Activated naive CD4-positive, alpha-beta T cell treated with anti-CD3 and anti-CD28 coated beads, Interleukin-2, amount 10 ng/mL, durations not matched to agents 7 days and 5 days (primary cell): Measurements from ENCODE around the gene AP5Z1.
A peak's percentile ranks its signal among the peaks of the same experiment; 100 is the strongest.

Source experiments
- CTCF ChIA-PET: fragments of 350-600 bp; sonication (Branson Sonifier 250); formaldehyde crosslinking; loops from one replicate; lab custom pipeline; 2021; ENCODE audit warnings: antibody characterized with exemption; lab: Charles Lee
- DNase-seq: peaks from one replicate; pipeline ENCODE4 v3.0.0-alpha.2; 2020
- H3K27ac Mint-ChIP-seq: one replicate; pipeline ENCODE4 v1.8.0; 2021; ENCODE audit warnings: mild to moderate bottlenecking, moderate library complexity, mixed read lengths
- H3K27me3 Mint-ChIP-seq: one replicate; pipeline ENCODE4 v1.8.0; 2021; ENCODE audit warnings: mild to moderate bottlenecking, mixed read lengths
- H3K36me3 Mint-ChIP-seq: one replicate; pipeline ENCODE4 v1.8.0; 2021; ENCODE audit warnings: mixed read lengths
- H3K4me1 Mint-ChIP-seq: one replicate; pipeline ENCODE4 v1.8.0; 2021; ENCODE audit warnings: mixed read lengths
- H3K4me3 Mint-ChIP-seq: one replicate; pipeline ENCODE4 v1.8.0; 2021; ENCODE audit warnings: mild to moderate bottlenecking, moderate library complexity, mixed read lengths
- H3K9me3 Mint-ChIP-seq: one replicate; pipeline ENCODE4 v1.8.0; 2021; ENCODE audit warnings: mixed read lengths

The AP5Z1 gene

DNA sequence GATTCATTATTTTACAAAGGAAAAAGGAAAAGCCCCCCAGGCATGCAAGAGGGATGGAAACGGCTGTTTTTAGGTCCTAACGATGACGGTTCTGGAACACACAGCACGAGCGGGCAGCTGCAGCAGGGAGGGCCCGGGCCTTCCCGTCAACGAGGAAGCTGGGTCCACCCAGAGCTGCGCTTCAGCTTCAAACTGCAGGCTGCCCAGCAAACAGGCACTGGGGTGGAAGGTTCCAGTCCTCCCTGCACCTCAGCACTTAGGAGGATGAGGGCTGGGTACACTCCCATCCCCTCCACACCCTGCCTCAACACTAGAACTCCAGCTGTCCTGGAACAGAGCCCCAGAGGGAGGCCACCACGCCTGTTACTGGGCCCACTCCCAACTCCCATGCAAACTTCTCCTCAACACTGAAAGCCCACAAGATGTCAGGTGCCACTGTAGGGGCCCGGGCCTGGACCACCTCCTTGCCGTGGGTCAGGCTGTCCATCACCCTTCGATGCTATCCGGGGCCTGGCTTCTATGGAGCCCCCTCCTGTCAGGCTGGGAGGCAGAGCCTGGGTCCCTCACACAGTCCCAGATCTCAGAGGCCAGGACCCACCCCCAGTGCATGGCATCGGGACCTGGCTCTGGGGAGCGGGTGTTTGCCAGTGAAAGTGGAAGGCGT is 53.4 kb downstream of the AP5Z1 start:
- no peaks in the 10 kb centered on the region for H3K9me3 Mint-ChIP-seq
- H3K4me1 Mint-ChIP-seq, result peaks cover 2% of the 10 kb centered on the region
- no peak overlapping the region for H3K27ac Mint-ChIP-seq
- H3K27me3 Mint-ChIP-seq, result peaks cover 1% of the 10 kb centered on the region
- H3K4me3 Mint-ChIP-seq, result no peak overlapping the region
- no peak for DNase-seq
- CTCF ChIA-PET, result interaction anchor here (3.7 to 4.0 kb wide), 2 partner anchors 55 to 257 kb away, joined by 15 to 33 read pairs; partner anchors contain the start of gene RADIL
- no peaks in the 10 kb centered on the region for H3K36me3 Mint-ChIP-seq

DNA sequence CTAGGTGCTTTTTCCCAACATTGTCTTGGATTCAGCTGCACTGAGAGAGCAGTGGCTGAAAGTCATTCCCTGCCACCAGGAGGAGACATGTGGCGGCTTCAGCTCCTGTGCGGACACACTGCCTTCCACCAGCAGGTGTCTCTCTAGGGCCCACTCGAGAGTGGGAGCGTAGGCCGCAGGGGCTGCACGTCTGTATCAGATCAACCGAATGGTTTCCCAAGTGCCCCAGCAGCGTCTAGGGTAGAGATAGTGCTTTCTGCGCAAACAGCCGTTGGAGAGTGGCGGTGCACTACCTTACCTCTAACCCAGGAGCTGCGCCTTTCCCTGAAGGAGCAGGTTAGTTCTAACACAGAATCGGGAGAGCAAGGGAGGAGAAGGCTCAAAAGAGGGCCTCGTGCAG is 54.8 kb downstream of the AP5Z1 start:
- H3K27me3 Mint-ChIP-seq, result no peaks in the 10 kb centered on the region
- no peaks in the 10 kb centered on the region for H3K36me3 Mint-ChIP-seq
- no peak overlapping the region for H3K4me3 Mint-ChIP-seq
- DNase-seq, result peak; percentile 73
- H3K4me1 Mint-ChIP-seq, result peaks cover 2% of the 10 kb centered on the region
- no peak overlapping the region for H3K27ac Mint-ChIP-seq
- H3K9me3 Mint-ChIP-seq, result no peaks in the 10 kb centered on the region
- CTCF ChIA-PET, result interaction anchor here (0.6 to 4.0 kb wide), 11 partner anchors 21 to 274 kb away, joined by 3 to 33 read pairs (median 5); partner anchors contain the start of gene RADIL

DNA sequence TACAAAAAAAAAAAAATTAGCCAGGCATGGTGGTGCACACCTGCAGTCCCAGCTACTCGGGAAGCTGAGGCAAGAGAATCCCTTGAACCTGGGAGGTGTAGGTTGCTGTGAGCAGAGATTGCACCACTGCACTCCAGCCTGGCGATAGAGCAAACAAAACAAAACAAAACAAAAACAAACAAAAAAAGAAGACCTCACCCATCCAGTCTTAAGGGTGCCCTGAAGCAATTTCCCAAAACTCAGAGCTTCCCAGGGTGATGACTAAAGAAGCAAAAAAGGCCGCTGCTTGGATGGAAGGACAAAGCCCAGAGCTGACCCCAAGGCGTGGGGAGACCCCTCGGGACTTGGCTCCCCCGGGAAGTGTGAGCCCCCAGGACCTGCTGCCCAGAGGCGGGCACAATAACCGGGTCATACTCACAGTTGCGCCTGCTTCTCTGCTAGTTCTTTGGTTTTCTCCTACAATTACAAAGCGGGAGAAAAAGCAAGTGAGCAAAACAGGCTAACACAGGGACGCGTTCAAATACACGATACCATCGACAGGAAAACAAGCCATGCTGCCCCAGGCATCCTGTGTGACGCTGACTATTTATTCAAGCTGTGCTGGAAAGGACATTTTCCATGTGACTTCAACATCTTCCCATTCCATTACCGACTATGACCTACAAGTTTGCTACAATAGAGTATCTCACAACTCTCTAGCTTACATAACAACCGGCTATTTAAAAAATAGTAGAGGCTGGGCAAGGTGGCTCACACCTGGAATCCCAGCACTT is 56.5 kb downstream of the AP5Z1 start:
- Mint-ChIP-seq H3K4me1 (peaks cover 2% of the 10 kb centered on the region), H3K36me3 (no peaks in the 10 kb centered on the region), H3K27me3 (no peaks in the 10 kb centered on the region), H3K4me3 (no peak overlapping the region), H3K27ac (no peak overlapping the region), H3K9me3 (no peaks in the 10 kb centered on the region)
- no peak for DNase-seq
- CTCF ChIA-PET, result interaction anchor here (2.5 to 4.0 kb wide), 3 partner anchors 52 to 254 kb away, joined by 9 to 33 read pairs (median 15); partner anchors contain the start of gene RADIL

DNA sequence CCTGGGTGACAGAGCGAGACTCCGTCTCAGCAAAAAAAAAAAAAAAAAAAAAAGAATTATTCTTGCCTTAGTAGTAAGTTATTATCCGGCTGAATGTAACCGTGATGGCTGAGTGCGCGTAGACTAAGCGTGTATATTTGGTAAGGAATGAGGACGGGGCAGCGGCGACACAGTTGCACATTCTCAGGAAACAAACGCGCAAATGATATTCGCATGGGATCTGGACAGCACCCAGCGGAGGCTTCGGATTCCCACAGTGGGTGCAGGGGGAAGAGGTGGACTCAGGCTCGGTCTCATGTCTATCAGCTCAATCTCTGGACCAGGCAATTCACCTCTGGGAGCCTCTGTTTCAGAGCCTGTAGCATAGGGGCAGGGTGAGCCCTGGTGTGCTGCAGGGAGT is 57.3 kb downstream of the AP5Z1 start:
- Mint-ChIP-seq H3K27me3 (no peaks in the 10 kb centered on the region), H3K4me1 (peaks cover 2% of the 10 kb centered on the region), H3K9me3 (no peaks in the 10 kb centered on the region), H3K4me3 (no peak overlapping the region), H3K27ac (no peak overlapping the region), H3K36me3 (no peaks in the 10 kb centered on the region)
- CTCF ChIA-PET, result no interaction called here
- no peak for DNase-seq

DNA sequence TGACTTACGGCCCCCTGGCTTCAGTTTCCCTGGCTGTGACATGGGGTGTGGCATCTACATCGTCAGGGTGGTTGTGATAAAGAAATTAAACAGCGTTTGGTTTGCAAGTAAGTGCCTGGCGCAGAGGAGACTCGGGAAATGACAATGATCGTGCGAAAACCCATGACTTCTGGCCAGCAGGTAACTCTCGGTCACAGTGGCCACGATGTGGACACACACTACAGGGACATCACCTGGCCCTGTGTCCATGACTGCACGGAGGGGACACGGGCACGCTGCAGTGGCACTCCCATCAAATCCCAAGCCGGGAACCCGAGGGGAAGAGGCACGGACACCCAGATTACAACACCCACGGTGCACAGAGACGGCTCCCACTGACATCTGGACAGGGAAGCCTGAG is 57.8 kb downstream of the AP5Z1 start:
- no peak overlapping the region for H3K4me3 Mint-ChIP-seq
- no peak for DNase-seq
- H3K4me1 Mint-ChIP-seq, result peaks cover 2% of the 10 kb centered on the region
- H3K9me3 Mint-ChIP-seq, result no peaks in the 10 kb centered on the region
- no peaks in the 10 kb centered on the region for H3K36me3 Mint-ChIP-seq
- no peaks in the 10 kb centered on the region for H3K27me3 Mint-ChIP-seq
- CTCF ChIA-PET, result no interaction called here
- no peak overlapping the region for H3K27ac Mint-ChIP-seq

DNA sequence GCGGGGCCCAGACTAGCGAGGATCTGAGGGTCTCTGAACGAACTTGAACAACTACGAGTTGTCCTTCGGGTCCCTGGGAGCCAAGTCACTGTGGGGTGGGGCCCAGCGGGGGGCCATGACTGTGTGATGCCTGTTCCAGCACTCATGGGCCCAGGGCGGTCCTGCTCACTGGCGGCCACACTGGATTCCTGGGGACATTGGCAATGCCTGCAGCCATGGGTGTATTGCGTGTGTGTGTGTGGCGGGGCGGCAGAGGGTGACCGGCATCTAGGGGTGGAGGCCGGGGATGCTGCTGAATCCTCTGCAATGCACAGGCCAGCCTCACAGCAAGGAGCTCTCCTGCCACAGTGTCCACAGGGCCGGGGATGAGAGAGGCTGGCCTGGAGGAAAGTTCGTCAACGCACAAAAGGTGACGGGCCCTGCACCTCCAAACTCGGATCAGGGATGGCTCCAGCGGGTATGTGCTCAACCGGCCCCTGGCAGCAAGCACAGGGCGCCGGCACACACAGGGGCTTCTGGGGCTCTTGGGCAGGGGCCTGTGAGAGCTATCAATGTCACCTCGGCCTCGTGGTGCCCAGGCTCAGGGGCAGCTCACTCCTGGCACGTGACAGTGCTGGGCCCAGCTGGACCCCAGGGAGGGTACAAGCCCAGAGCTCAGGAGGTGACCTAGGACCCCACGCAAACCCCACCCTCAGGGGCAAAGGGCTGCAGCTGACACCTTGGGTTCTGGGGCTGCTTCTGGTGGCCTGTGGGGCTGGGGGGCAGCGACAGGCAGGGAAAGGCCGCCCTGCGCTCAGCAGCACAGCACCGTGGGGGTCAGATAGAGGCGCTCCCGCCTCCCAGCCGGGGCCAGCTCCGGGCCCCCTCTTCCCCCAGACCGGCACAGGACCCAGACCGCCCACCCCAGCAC is 58.5 kb downstream of the AP5Z1 start:
- H3K36me3 Mint-ChIP-seq, result no peaks in the 10 kb centered on the region
- CTCF ChIA-PET, result no interaction called here
- no peak overlapping the region for H3K4me3 Mint-ChIP-seq
- H3K4me1 Mint-ChIP-seq, result peaks cover 2% of the 10 kb centered on the region
- H3K9me3 Mint-ChIP-seq, result no peaks in the 10 kb centered on the region
- no peak overlapping the region for H3K27ac Mint-ChIP-seq
- H3K27me3 Mint-ChIP-seq, result no peaks in the 10 kb centered on the region
- no peak for DNase-seq

DNA sequence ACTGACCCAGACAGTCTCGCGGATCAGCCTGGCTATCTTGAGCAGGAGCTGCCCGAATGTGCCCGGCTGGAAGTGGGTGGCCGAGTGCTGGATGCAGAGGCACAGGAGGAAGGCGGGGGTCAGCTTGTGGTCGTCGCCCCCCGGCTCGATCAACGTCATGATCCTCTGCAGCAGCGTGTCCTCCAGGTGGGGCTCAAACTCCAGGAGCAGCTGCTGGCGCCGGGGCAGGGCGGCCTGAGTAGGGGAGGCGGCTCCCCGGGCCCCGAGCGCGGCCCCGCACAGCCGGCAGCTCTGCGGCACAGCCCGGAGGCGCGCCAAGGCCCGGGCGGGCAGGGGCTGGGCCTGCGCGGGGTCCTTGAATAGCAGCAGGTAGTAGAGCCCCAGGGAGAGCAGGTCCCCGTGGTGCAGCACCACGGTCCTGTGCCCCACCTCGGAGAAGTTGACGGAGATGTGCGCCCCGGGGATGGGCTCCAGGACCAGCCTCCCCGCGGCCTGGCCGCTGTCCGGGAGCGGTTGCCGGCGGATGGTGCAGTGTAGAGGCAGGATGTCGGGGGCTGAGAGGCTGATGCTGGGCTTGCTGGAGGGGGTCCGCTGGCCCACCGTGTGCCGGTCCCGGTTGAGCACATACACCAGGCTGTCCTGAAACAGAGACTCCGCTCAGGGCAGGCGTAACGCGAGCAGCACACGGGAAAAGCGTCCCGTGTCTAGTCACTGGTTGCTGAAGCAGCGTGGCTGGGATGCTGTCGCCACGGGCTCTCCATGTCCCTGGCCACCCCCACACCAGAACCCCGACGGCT is 59.4 kb downstream of the AP5Z1 start:
- Mint-ChIP-seq H3K36me3 (no peaks in the 10 kb centered on the region), H3K4me3 (no peak overlapping the region), H3K4me1 (peaks cover 2% of the 10 kb centered on the region), H3K27me3 (no peaks in the 10 kb centered on the region), H3K9me3 (no peaks in the 10 kb centered on the region), H3K27ac (no peak overlapping the region)
- CTCF ChIA-PET, result no interaction called here
- peak; percentile 8 for DNase-seq

DNA sequence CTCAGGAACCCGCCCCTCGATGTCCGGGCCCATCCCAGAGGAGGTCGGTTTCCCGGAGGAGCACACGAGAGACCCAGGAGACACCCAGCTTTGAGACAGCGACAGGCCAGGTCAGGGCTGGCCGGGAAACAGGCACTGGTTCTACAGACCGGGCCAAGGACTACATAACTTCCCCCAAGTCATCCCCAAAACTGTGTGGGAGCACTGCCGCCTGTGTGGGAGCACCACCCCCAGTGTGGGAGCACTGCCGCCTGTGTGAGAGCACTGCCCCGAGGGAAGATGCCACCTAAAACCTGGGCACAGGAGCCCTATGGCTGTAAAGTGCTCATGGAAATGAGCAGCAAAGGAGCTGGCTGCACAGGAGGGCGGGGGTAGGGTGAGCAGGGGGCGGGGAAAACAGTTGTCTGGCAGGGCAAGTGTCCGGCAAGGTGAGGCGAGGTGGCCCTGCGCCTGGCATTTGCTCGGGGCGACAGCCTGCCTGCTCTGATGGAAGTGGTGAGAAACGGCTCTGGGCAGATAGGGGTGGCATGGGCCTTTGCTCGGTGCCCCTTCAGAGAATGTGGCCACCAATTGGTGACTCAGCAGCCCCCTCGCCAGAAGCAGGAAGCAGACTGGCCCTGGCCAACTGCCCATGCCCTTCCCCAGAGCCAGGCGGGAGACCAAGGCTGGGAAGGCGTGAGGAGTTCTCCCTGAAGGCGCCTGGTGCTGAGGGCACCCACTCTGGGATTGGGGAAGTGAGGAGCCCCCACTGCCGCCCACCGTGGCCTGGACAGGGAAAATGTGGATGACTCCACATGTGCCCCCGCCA is 60.2 kb downstream of the AP5Z1 start:
- H3K4me1 Mint-ChIP-seq, result no peaks in the 10 kb centered on the region
- H3K4me3 Mint-ChIP-seq, result no peak overlapping the region
- H3K9me3 Mint-ChIP-seq, result no peaks in the 10 kb centered on the region
- H3K27me3 Mint-ChIP-seq, result no peaks in the 10 kb centered on the region
- CTCF ChIA-PET, result no interaction called here
- no peak overlapping the region for H3K27ac Mint-ChIP-seq
- no peak for DNase-seq
- no peaks in the 10 kb centered on the region for H3K36me3 Mint-ChIP-seq

DNA sequence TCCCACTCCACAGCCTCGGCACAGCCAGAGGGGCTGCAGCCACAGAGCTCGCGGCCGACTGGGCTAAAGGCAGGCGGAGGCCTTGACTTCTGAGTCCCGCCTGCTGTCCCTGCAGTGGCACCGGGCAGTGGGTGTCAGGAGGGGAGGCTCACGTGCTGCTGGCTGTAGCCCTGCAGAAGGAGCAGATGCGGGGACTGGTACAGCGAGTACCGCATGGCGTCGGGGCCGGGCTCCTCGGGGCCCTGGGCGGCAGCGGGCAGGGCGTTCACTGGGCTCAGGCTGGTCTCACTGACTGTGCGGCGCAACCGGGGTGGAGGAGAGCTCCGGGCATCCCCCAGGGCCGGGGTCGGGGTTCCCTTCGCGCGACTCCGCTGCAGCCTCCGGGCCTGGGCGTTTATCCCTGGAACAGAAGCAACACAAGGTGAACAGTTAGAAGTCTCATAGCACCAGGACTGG is 60.8 kb downstream of the AP5Z1 start:
- Mint-ChIP-seq H3K27me3 (no peaks in the 10 kb centered on the region), H3K9me3 (no peaks in the 10 kb centered on the region), H3K27ac (no peak overlapping the region), H3K36me3 (no peaks in the 10 kb centered on the region), H3K4me1 (no peaks in the 10 kb centered on the region), H3K4me3 (no peak overlapping the region)
- CTCF ChIA-PET, result no interaction called here
- no peak for DNase-seq

DNA sequence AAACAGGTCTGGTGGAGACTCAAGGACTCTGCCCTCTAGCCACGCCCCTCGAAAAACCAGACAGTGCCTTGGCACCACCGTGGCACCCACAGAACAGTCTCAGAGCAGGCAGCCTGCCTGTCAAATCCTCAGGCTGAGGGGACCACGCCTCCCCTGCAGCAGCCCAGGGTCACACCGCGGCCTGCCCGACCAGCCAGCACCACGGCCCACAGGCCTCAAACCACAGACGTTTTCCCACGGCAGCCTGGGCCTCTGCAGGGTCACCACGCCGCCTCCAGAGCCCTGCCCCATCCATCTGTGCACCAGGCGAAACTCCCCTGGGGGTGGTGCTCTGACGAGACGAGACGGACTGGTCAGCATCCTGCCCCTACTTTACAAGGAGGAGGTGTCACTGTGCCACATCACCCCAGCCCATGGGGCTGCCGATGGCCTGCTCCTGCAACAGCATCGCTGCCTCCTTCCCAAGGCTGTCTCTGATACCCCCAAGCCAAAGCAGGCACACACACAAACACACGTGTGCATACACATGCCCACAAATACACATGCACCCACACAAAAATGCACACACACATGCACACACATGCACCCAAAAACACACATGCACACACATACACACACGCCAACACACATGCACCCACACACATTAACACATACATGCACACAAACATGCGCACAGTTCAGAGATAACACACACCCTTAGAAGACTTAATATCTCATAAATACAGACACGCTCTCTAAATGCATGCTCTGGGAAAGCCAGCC is 61.8 kb downstream of the AP5Z1 start:
- Mint-ChIP-seq H3K27me3 (no peaks in the 10 kb centered on the region), H3K4me3 (no peak overlapping the region), H3K36me3 (no peaks in the 10 kb centered on the region), H3K9me3 (no peaks in the 10 kb centered on the region), H3K4me1 (no peaks in the 10 kb centered on the region), H3K27ac (no peak overlapping the region)
- CTCF ChIA-PET, result no interaction called here
- no peak for DNase-seq

DNA sequence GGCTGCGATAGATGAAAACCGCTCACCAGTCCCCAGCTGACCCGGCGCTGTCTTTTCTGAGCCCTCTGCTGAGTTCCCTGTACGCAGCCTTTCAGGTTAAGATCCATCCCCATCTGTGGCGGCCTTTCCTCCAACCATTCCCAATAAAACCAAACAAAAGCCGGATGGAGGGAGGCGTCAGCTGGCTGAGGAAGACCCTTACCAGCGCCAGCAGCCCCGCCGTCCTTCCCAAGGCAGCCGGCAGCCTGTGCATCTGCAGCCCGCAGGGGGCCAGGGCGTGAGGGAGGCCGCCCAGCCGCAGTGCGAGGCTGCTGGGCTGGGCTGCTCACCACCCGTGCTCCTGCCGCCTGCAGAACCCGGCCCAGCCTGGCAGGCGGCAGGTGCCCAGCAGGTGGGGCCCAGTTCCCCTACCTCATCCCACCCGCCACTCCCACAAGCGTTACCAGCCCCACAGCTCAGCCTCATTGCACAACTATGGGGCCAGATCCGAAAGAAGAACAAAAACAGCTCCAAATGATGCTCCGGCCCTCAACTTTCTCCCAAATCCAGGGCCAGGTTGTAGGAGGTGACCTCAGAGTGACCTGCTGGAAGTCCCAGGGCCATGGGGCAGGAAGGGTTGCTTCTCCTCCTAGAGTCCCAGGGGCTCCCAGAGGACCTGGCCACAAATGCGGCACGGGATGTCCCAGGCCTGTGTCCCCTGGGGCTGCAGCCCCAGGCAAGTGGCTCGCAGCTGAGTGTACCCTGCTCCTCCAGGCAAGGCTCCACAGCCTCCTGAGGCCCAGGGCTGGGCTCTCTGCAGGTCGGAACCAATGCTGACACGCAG is 62.6 kb downstream of the AP5Z1 start:
- Mint-ChIP-seq H3K4me3 (no peak overlapping the region), H3K36me3 (no peaks in the 10 kb centered on the region), H3K9me3 (no peaks in the 10 kb centered on the region), H3K4me1 (no peaks in the 10 kb centered on the region), H3K27me3 (no peaks in the 10 kb centered on the region), H3K27ac (no peak overlapping the region)
- DNase-seq, result no peak
- CTCF ChIA-PET, result no interaction called here
